HG02642 (cell line): ENCODE results near the gene TADA2A.
"Not testable (repeated sequence)": the region's sequence is repeated elsewhere in the genome, so short reads cannot be mapped to it uniquely, and the experiment has no call there.

ENCODE experiments used
- ATAC-seq: cut with Tn5 transposase; IDR thresholded peaks from one replicate; pipeline ENCODE4 v1.9.1; 2021; ENCODE audit warnings: mild to moderate bottlenecking; ENCODE audit not compliant: unreplicated experiment, poor library complexity

TADA2A gene

GRCh38 chr17:37457801-37458200 is 51.1 kb downstream of the TADA2A start:
- not testable (repeated sequence) for ATAC-seq

GRCh38 chr17:37458805-37459204 is 52.1 kb downstream of the TADA2A start:
- ATAC-seq = no peak

- no peak for ATAC-seq
Measured at GRCh38 chr17:37461668-37462067, 55.0 kb downstream of the TADA2A start.

- no peak for ATAC-seq
Measured at GRCh38 chr17:37462492-37462891, 55.8 kb downstream of the TADA2A start.

- ATAC-seq = no peak
Measured at GRCh38 chr17:37463039-37463438, 56.4 kb downstream of the TADA2A start.

GRCh38 chr17:37465069-37465616 is 58.5 kb downstream of the TADA2A start:
- ATAC-seq = no peak

- ATAC-seq = no peak
Measured at GRCh38 chr17:37466471-37466870, 59.8 kb downstream of the TADA2A start.

- no peak for ATAC-seq
Measured at GRCh38 chr17:37470181-37470580, 63.5 kb downstream of the TADA2A start.

GRCh38 chr17:37475731-37476420 is 69.2 kb downstream of the TADA2A start:
- no peak for ATAC-seq

GRCh38 chr17:37476431-37477120 is 69.9 kb downstream of the TADA2A start:
- ATAC-seq = no peak

GRCh38 chr17:37478187-37478586 is 71.5 kb downstream of the TADA2A start:
- ATAC-seq = no peak

GRCh38 chr17:37479025-37479424 is 72.3 kb downstream of the TADA2A start:
- ATAC-seq = no peak

- ATAC-seq = no peak
Measured at GRCh38 chr17:37480427-37480826, 73.7 kb downstream of the TADA2A start.

- no peak for ATAC-seq
Measured at GRCh38 chr17:37481001-37481665, 74.4 kb downstream of the TADA2A start.

- ATAC-seq = no peak
Measured at GRCh38 chr17:37483311-37484039, 76.8 kb downstream of the TADA2A start.

GRCh38 chr17:37485938-37486570 is 79.4 kb downstream of the TADA2A start:
- no peak for ATAC-seq

- ATAC-seq = no peak
Measured at GRCh38 chr17:37488009-37488604, 81.4 kb downstream of the TADA2A start.

GRCh38 chr17:37488607-37489196 is 82.0 kb downstream of the TADA2A start:
- no peak for ATAC-seq
